NB4 (cell line): ENCODE results near the gene TGIF2.
"Not testable (repeated sequence)": the region's sequence is repeated elsewhere in the genome, so short reads cannot be mapped to it uniquely, and the experiment has no call there.

Source experiments
- DNase-seq: peaks from one replicate; pipeline ENCODE4 v3.0.0; 2010; ENCODE audit warnings: low read depth
- H3K4me3 ChIP-seq: one replicate; pipeline ENCODE4 v1.5.1; 2011; ENCODE audit warnings: mild to moderate bottlenecking, low read depth, low read length, moderate library complexity
- MYC ChIP-seq: IDR thresholded peaks from 2 replicates; pipeline ENCODE4 v1.6.1; 2011; ENCODE audit warnings: low read depth, low read length
- POLR2A ChIP-seq: IDR thresholded peaks from 2 replicates; pipeline ENCODE4 v1.6.1; 2011; ENCODE audit warnings: mild to moderate bottlenecking; ENCODE audit not compliant: insufficient read length; ENCODE audit errors: extremely low read depth
- TF ChIP-seq, protein P1 (sequence below): IDR thresholded peaks from one replicate; pipeline ENCODE4 v1.5.1; 2012; ENCODE audit warnings: low read depth, low read length
- TF ChIP-seq, protein P2 (sequence below): IDR thresholded peaks from 2 replicates; pipeline ENCODE4 v1.6.1; 2011; ENCODE audit warnings: low read depth, low read length

Gene TGIF2

DNA sequence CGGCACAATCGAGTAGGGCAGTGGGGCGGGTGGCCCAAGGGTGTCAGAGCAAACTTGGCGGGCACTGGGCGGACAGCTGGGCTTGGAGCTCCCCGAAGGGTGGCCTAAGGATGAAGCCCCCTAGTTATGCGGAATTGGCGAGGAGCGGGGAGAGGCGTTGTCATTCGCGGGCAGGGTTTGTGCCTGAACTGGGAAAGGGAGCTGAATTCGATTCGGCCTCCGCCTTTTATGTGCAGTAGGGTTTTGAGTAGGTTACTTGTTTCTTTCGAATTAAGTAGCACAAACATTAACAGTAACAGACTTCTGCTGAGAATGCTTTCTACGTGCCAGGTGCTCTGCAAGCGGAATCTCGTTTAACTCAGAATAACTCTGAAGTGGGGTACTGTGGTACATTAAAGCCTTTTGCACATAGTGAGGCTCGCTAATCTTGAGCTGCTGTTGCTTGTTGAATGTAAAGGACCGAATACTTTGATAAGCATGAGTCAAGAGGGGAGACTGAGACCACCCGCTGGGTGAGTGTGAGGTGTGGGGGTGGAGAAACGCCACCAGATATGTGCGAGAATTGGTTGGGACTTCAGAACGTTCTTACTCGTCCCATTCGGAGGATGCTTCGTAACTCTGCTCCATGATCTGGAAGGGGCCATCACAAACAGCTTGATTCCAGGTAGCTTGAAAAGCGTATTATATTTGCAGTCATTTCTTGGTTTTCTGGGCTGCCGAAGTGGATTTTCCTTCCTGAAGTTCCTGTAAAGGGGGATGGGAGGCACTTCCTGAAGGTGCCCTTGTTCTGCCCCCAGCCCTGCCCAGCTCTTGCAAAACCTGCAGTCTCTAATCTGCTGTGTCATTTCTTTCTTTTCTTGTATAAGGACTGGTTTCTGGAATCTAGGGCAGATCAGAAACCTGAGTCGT, 33.0 kb downstream of the TGIF2 start:
- TF ChIP-seq, protein P1, sequence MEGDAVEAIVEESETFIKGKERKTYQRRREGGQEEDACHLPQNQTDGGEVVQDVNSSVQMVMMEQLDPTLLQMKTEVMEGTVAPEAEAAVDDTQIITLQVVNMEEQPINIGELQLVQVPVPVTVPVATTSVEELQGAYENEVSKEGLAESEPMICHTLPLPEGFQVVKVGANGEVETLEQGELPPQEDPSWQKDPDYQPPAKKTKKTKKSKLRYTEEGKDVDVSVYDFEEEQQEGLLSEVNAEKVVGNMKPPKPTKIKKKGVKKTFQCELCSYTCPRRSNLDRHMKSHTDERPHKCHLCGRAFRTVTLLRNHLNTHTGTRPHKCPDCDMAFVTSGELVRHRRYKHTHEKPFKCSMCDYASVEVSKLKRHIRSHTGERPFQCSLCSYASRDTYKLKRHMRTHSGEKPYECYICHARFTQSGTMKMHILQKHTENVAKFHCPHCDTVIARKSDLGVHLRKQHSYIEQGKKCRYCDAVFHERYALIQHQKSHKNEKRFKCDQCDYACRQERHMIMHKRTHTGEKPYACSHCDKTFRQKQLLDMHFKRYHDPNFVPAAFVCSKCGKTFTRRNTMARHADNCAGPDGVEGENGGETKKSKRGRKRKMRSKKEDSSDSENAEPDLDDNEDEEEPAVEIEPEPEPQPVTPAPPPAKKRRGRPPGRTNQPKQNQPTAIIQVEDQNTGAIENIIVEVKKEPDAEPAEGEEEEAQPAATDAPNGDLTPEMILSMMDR = no peak
- peak; percentile 23 for TF ChIP-seq POLR2A
- TF ChIP-seq, protein P2, sequence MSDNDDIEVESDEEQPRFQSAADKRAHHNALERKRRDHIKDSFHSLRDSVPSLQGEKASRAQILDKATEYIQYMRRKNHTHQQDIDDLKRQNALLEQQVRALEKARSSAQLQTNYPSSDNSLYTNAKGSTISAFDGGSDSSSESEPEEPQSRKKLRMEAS = no peak
- peak; percentile 28; the same call in 1 of the 2 replicates for TF ChIP-seq MYC
- H3K4me3 ChIP-seq = peak overlapping the region; percentile 93
- DNase-seq = peak; percentile 90

DNA sequence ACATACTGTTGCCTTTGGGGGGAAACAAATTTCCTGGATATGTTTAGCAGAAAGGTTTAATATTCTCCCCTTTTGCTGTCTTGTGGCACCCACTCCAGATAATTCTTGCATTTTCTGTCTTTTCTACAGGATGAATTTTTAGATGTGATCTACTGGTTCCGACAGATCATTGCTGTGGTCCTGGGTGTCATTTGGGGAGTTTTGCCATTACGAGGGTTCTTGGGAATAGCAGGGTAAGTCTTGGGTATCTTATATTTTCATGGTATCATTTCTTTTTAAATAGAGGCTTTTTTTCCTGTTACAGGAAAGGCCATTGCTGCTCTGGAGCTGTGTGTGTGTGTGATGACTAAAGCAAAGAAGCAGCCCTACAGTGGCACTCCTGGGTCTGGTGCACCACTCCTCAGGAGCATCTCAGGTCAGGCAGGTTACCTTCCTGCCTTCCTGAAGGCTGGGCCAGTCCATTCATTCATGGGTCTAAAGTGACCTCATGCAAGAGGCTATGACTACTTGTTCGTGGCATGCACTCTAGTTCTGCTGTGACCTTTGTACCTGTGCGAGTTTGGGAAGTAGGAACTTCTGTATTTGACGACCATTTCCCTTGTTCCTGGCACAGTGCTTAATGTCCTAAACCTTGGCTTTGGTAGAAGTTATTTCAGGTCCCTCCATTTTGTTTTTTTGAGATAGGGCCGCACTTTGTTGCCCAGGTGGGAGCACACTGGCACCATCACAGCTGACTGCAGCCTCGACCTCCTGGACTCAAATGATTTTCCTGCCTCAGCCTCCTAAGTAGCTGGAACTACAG, 34.4 kb downstream of the TGIF2 start:
- H3K4me3 ChIP-seq = peak overlapping the region; percentile 93
- TF ChIP-seq MYC (no peak), POLR2A (no peak)
- TF ChIP-seq, protein P2 = no peak
- TF ChIP-seq, protein P1 = no peak
- no peak for DNase-seq

DNA sequence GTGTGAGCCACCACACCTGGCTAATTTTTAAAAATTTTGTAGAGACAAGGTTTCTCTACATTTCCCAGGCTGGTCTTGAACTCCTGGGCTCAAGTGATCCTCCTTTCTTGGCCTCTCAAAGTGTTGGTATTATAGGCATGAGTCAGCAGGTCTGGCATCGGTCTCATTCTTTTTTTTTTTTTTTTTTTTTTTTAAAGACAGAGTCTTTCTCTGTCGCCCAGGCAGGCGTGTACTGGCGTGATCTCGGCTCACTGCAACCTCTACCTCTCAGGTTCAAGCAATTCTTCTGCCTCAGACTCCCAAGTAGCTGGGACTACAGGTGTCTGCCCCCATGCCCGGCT, 35.0 kb downstream of the TGIF2 start:
- peak overlapping the region; percentile 93 for H3K4me3 ChIP-seq
- not testable (repeated sequence) for DNase-seq

DNA sequence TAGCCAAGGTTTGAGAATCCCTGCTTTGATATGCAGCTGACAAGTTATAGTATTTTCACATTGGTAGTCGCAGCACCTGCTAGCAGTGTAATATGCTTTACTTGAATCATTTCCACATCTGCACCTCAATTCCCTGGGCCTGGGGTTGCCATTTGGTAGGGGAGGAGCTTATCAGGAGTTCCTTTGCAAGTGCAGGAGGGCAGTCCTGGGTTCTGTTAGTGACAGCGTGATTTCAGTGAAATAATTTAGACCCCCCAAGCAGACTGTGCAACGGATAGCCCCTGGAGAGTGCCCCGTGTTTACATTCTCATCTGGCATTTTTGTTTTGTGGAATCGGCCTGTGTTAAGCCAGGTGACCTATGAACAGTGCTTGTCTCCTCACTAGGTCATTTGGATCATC, 38.2 kb downstream of the TGIF2 start:
- DNase-seq = no peak
- no peak overlapping the region for H3K4me3 ChIP-seq
- TF ChIP-seq POLR2A = no peak
- no peak for TF ChIP-seq MYC

DNA sequence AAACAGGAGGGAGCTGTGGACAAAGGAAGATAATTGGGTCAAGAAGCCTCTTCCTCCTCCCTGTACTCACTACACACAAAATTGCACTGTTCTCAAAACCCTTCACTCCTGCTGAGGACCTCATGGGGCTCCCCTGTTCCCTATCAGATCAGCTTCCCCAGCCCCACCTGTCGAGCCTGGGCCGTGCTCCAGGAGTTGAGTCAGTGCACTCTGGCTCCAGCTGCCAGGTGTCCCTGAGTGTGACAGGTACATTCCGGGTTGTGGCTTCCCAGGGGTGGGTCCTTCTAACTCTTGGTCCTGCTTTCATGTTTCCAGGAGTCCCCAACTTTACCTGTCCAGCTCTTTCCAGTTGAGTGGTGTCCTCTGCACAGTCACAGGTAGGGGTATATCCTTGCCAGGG, 40.6 kb downstream of the TGIF2 start:
- TF ChIP-seq MYC (no peak), POLR2A (no peak)
- TF ChIP-seq, protein P1 = no peak
- no peak for DNase-seq
- H3K4me3 ChIP-seq = no peak overlapping the region

DNA sequence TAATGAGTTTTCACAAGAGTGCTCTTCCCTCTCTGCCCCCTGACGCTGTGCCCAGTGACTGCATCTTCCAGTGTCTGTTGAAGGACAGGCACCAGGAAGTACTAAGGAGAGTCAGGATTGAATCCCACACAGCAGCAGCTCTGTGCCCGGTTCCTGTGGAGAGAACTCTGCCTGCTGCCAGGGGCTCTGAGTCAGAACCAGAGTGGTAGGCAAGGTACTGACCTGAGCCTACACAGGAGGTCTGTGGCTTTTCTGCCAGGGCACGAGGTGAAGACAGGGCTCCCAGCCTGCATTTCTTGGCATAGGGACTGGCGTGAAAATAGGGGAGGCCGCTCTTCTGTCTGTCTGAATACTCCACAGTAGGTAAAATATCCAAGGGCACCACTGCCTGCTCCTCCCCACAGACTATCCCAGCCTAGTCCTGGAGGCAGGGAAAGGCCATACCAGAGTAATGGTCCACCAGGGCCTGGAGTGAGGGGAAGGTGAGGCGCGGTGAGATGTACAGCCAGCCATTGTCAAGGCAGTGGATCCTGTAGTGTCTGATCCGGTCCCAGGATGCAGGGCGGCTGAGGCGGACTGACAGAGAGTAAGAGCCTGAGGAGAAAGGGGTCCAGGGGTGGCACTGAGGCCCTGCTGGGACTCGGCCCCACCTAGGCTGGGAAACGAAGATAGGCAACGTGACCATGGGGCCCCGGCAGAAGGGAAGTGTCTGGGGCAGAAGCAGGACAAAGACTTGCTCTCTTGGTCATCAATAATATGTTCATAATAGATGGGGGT, 41.6 kb downstream of the TGIF2 start:
- no peak overlapping the region for H3K4me3 ChIP-seq
- DNase-seq = no peak
- TF ChIP-seq, protein P1 = no peak
- no peak for TF ChIP-seq MYC
- no peak for TF ChIP-seq POLR2A
- TF ChIP-seq, protein P2 = no peak
